ENCODE data around the gene GLUD1.

DNA sequence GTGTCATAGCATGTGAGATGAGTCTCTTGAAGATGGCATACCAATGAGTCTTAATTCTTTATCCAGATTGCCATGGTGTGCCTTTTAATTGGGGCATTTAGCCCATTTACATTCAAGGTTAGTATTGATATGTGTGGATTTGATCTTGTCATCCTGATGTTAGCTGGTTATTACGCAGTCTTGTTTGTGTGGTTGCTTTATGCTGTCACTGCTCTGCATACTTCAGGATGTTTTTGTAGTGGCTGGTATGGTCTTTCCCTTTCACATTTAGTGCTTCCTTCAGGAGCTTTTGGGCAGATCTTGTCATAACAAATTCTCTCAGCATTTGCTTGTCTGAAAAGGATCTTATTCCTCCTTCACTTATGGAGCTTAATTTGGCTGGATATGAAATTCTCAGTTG is 58.0 kb downstream of the GLUD1 start:
- no peak for TF ChIP-seq EZH2 (IDR thresholded peaks at IDR 0.05; ENCODE audit: borderline replicate concordance, low read length)
- TF ChIP-seq, protein P1, sequence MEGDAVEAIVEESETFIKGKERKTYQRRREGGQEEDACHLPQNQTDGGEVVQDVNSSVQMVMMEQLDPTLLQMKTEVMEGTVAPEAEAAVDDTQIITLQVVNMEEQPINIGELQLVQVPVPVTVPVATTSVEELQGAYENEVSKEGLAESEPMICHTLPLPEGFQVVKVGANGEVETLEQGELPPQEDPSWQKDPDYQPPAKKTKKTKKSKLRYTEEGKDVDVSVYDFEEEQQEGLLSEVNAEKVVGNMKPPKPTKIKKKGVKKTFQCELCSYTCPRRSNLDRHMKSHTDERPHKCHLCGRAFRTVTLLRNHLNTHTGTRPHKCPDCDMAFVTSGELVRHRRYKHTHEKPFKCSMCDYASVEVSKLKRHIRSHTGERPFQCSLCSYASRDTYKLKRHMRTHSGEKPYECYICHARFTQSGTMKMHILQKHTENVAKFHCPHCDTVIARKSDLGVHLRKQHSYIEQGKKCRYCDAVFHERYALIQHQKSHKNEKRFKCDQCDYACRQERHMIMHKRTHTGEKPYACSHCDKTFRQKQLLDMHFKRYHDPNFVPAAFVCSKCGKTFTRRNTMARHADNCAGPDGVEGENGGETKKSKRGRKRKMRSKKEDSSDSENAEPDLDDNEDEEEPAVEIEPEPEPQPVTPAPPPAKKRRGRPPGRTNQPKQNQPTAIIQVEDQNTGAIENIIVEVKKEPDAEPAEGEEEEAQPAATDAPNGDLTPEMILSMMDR (conservative IDR thresholded peaks at IDR 0.05 in 1 of 2, IDR thresholded peaks at IDR 0.05 in 1 of 2; ENCODE audit: extremely low read depth in 1 of 2, insufficient read depth in 1 of 2, low read depth in 1 of 2, low read length in 2 of 2): no peak

Measured in mammary epithelial cell (primary cell).